Bronchial smooth muscle cell (primary cell): ENCODE measurements around the gene CASP5. TPM values are rescaled to one million over a fixed set of nuclear protein-coding genes. Genes with fewer than 3 reads are reported as not detected.

Experiments
- total RNA-seq: library from RNA; depleted of rRNA; stranded (reverse); fragments of >200 nt; gene quantifications from 2 replicates; pipeline ENCODE4 v1.2.1, GENCODE V29; 2014

Gene CASP5
- total RNA-seq = under 0.01 TPM in 1 of 2 replicates, not detected in the other

GRCh38 chr11:105023003-105023402 lies at the start of gene CASP5:
CASP5 (minus strand) TSS chr11:105023168; CDS start chr11:105023136, 32 bp downstream.

GRCh38 chr11:105044557-105045524 lies 21.9 kb upstream of the CASP5 start, which contains the start of gene CARD16:
CARD16 (minus strand) TSS chr11:105045335; CDS start chr11:105045297, 38 bp downstream.

DNA sequence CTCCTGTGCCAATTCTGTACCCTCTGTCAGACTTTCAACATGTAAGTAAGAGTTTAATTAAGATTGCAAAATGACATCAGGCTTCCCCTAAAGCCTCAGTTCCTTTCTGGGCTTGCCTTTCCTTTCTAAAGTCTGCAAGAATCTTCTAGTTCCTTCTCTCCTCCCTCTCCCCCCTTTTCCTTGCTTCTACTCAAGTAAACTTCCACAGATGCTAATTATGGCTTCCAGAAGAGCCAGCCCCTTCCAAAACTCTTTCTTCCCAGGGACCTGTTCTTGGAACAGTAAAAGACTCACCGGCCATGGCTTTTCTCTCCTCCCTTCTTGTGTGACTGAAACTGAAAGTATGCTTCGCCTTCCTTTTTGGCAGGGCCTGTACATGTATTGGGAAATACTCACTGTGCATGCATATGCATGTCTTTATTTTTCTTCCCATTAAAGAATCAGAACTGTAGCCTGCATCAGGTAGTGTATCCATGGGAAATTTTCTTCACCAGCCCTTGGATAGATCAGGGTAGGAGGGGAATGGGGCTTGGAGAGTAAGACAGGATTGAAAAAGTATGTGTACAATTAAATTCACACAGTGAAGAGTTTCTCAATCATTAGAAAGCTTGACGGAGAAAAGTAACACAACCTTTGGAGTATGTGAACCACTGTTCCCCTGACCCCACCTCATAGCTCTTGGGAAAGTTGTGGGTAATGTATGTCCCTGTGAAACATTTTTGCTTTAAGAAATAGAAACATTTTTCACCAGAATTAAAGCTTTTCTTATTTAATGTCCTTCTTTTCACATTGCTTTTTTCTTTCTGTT lies 12.0 kb upstream of the CASP5 start, which contains the start of gene CASP1:
Gene CASP1, minus strand, starts transcription at position 332 of the 808 bp plus-strand sequence. Its CDS starts 31 bp downstream, at position 301.

GRCh38 chr11:104968355-104968855 lies 54.6 kb downstream of the CASP5 start, which contains the start of gene CASP4:
CASP4 (minus strand) TSS chr11:104968574; CDS start chr11:104968525, 49 bp downstream.

Other genes starting within 250 kb of the CASP5 start
- 0.47 TPM in 1 of 2 replicates, not detected in the other for gene CASP12, start 124.7 kb downstream of the CASP5 start, total RNA-seq
- gene CASP4, start 54.6 kb downstream of the CASP5 start, total RNA-seq = 94.9 and 107 TPM in 2 replicates
- gene CASP1, start 12.0 kb upstream of the CASP5 start, total RNA-seq = 65.1 and 74.3 TPM in 2 replicates
- gene CARD16, start 22.2 kb upstream of the CASP5 start, total RNA-seq = 25.1 and 30.0 TPM in 2 replicates
- gene CARD18, start 116.6 kb upstream of the CASP5 start, total RNA-seq = not detected in 2 replicates